KMS-11 (cell line): ENCODE measurements around the gene BET1L.
"Not testable (repeated sequence)": the region's sequence is repeated elsewhere in the genome, so short reads cannot be mapped to it uniquely, and the experiment has no call there.

Experiments used
- H2AFZ ChIP-seq: fragments of 200-600 bp; sonication (generic); 2 replicates; pipeline ENCODE4 v1.6.1; 2016; ENCODE audit warnings: antibody characterized with exemption, mixed run types, low read depth
- H3K27ac ChIP-seq: fragments of 200-600 bp; sonication (generic); 2 replicates; pipeline ENCODE4 v1.6.1; 2016; ENCODE audit warnings: mild to moderate bottlenecking, mixed run types
- H3K27me3 ChIP-seq: fragments of 200-600 bp; sonication (generic); 2 replicates; pipeline ENCODE4 v1.6.1; 2017; ENCODE audit warnings: mild to moderate bottlenecking, low read depth, mixed run types, moderate library complexity; ENCODE audit not compliant: insufficient read depth
- H3K36me3 ChIP-seq: fragments of 200-600 bp; sonication (generic); 2 replicates; pipeline ENCODE4 v1.6.1; 2017; ENCODE audit warnings: mild to moderate bottlenecking, mixed run types; ENCODE audit not compliant: insufficient read depth
- H3K4me1 ChIP-seq: fragments of 200-600 bp; sonication (generic); 2 replicates; pipeline ENCODE4 v1.6.1; 2016; ENCODE audit warnings: mild to moderate bottlenecking, low read depth, mixed run types; ENCODE audit not compliant: poor library complexity, severe bottlenecking
- H3K4me2 ChIP-seq: fragments of 200-600 bp; sonication (generic); 2 replicates; pipeline ENCODE4 v1.7.0; 2016; ENCODE audit warnings: mild to moderate bottlenecking, mixed run types
- H3K4me3 ChIP-seq: fragments of 200-600 bp; sonication (generic); IDR thresholded peaks from 2 replicates; pipeline ENCODE4 v1.6.1; 2017; ENCODE audit warnings: low read depth, low read length, mixed read lengths; ENCODE audit not compliant: insufficient read depth
- H3K79me2 ChIP-seq: fragments of 200-600 bp; sonication (generic); 2 replicates; pipeline ENCODE4 v1.6.1; 2016; ENCODE audit warnings: low read depth, mixed run types; ENCODE audit not compliant: insufficient read depth
- H3K9ac ChIP-seq: fragments of 200-600 bp; sonication (generic); 2 replicates; pipeline ENCODE4 v1.6.1; 2016; ENCODE audit warnings: mild to moderate bottlenecking, mixed run types
- H4K20me1 ChIP-seq: fragments of 200-600 bp; sonication (generic); 2 replicates; pipeline ENCODE4 v1.6.1; 2016; ENCODE audit warnings: mild to moderate bottlenecking, mixed run types; ENCODE audit not compliant: insufficient read depth
- TF ChIP-seq, protein P1 (sequence below): fragments of 200-600 bp; sonication (generic); conservative IDR thresholded peaks from 2 replicates; pipeline ENCODE4 v1.6.1; 2017; ENCODE audit warnings: low read depth, mild to moderate bottlenecking, antibody characterized with exemption, low read length, moderate library complexity, mixed read lengths

BET1L gene

DNA sequence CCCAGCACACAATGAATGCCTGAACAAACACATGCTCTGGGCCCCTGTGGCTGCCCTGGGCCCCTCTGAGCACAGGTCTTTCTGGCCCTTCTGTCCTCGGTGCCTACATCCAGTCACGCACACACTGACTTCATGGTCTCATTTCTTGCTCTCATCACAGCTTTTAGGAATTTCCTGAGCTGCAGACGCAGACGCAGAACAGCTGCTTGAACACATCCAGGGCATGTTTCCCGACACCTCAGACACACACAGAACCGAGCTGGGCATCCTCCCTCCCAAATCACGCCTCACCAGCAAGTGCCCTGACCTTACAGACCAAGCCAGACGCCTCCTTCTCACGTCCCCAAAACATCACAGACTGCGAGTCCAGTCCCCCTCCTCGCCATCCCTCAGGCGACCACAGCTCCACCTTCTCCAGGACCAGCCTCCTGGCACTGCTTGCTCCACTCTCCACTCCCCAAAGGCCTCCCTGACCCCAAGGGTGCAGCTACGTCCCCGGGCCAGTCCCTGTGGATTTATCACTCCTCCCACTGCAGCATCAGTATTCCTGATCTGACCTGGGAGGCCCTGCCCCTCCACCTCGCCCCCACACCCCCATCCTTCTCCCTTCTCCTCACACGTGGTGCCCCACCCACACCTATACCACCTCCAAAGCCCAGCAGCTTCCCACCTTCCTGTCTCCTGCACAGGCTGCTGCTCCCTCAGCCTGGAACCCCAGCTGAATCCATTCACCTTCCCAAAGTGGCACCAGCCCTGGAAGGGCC lies 16.0 kb upstream of the BET1L start:
- Histone ChIP-seq H3K27me3 (no peaks in the 10 kb centered on the region), H3K36me3 (no peaks in the 10 kb centered on the region), H3K4me2 (no peak overlapping the region), H3K4me3 (no peak overlapping the region), H3K9ac (no peak overlapping the region), H3K27ac (no peak overlapping the region), H3K4me1 (no peaks in the 10 kb centered on the region), H3K79me2 (no peaks in the 10 kb centered on the region), H4K20me1 (no peaks in the 10 kb centered on the region), H2AFZ (no peak overlapping the region)
- TF ChIP-seq, protein P1, sequence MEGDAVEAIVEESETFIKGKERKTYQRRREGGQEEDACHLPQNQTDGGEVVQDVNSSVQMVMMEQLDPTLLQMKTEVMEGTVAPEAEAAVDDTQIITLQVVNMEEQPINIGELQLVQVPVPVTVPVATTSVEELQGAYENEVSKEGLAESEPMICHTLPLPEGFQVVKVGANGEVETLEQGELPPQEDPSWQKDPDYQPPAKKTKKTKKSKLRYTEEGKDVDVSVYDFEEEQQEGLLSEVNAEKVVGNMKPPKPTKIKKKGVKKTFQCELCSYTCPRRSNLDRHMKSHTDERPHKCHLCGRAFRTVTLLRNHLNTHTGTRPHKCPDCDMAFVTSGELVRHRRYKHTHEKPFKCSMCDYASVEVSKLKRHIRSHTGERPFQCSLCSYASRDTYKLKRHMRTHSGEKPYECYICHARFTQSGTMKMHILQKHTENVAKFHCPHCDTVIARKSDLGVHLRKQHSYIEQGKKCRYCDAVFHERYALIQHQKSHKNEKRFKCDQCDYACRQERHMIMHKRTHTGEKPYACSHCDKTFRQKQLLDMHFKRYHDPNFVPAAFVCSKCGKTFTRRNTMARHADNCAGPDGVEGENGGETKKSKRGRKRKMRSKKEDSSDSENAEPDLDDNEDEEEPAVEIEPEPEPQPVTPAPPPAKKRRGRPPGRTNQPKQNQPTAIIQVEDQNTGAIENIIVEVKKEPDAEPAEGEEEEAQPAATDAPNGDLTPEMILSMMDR, result no peak

DNA sequence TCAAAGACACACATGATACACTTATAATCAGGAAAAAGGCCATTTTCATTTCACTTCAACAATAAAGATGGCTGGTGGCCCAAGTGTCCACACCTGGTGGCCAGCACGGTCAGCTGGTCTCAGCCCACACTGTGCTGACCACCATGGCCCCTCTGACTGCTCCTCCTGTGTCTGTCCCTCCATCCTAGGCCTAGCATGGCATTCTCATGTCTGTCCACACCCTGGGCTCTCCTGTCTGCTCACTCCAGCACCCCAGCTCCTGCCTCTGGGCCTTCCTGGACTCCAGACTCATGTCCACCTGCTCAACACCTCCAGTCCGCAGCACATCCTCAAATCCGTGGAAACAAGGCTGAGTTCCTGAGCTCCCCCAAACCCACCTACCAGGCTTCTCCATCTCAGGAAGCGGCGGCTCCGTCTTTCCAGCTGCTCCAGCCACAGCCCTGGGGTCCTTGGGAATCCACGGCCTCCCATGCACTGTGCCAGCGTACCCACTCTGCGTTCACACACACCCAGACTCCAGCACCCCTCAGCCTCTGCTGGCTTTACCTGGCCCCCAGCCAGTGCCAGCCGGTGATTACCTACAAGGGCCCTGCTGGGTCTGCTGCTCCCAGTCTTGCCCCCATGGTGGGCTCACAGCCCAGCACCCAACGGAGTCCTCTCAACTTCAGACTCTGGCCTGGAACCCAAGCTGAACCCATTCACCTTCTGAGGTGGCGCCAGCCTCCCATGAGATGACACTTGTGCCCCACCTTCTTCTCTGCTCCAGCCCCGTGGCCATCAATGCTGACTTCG lies 15.0 kb upstream of the BET1L start:
- no peak overlapping the region for H3K9ac ChIP-seq
- no peaks in the 10 kb centered on the region for H3K36me3 ChIP-seq

DNA sequence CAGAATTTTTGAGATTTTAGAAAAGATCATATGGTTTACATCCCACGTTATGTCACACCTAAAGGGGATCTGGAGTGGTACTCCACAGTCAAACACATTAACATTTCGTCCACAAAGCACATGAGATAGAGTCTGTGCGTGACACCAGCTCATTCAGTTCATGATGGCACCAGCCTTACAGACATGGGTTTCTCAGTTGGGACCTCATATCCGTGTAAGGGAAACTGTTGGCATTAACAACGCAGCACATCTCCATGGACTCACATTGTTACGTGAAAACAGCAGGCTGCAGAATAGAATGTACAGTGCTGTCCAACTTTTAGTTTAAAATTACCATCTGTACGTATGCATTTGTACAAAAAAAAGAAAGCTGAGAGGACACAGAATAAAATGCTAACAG lies 14.3 kb upstream of the BET1L start:
- H3K9ac ChIP-seq, result no peak overlapping the region
- H3K27me3 ChIP-seq, result no peaks in the 10 kb centered on the region
- no peaks in the 10 kb centered on the region for H3K4me1 ChIP-seq
- H3K4me3 ChIP-seq, result no peak overlapping the region
- H3K36me3 ChIP-seq, result no peaks in the 10 kb centered on the region
- no peak overlapping the region for H3K27ac ChIP-seq
- H3K4me2 ChIP-seq, result no peak overlapping the region
- no peaks in the 10 kb centered on the region for H4K20me1 ChIP-seq
- no peaks in the 10 kb centered on the region for H3K79me2 ChIP-seq
- TF ChIP-seq, protein P1, result no peak
- no peak overlapping the region for H2AFZ ChIP-seq

More for the DNA sequence above, 15.0 kb upstream of the BET1L start:
- Histone ChIP-seq H3K27ac (no peak overlapping the region), H4K20me1 (no peaks in the 10 kb centered on the region), H3K79me2 (no peaks in the 10 kb centered on the region), H3K4me2 (no peak overlapping the region), H3K4me3 (no peak overlapping the region), H3K4me1 (no peaks in the 10 kb centered on the region), H2AFZ (no peak overlapping the region), H3K27me3 (no peaks in the 10 kb centered on the region)
- TF ChIP-seq, protein P1, result no peak

DNA sequence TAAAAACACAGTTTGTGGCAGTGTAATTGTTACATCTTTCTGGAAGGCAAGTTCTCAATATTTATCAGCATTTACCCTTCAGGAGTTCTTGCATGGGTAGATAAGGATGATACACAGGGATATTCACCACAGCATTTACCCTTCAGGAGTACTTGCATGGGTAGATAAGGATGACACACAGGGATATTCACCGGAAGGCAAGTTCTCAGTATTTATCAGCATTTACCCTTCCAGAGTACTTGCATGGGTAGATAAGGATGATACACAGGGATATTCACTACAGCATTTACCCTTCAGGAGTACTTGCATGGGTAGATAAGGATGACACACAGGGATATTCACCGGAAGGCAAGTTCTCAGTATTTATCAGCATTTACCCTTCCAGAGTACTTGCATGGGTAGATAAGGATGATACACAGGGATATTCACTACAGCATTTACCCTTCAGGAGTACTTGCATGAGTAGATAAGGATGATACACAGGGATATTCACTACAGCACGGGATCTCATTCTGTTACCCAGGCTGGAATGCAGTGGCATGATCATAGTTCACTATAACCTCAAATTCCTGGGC lies 13.5 kb upstream of the BET1L start:
- H3K4me1 ChIP-seq, H2AFZ ChIP-seq, H3K4me2 ChIP-seq, H3K36me3 ChIP-seq, H3K27ac ChIP-seq, H4K20me1 ChIP-seq, H3K9ac ChIP-seq, H3K27me3 ChIP-seq, H3K4me3 ChIP-seq, H3K79me2 ChIP-seq: not testable (repeated sequence)
